Activated CD4-positive, alpha-beta memory T cell treated with anti-CD3 and anti-CD28 coated beads for 36 hours (primary cell): ENCODE measurements around the gene CASKIN1. TPM values are rescaled to one million over a fixed set of nuclear protein-coding genes. Genes with fewer than 3 reads are reported as not detected.

Experiments used
- CTCF ChIA-PET: fragments of 350-600 bp; sonication (Branson Sonifier 250); formaldehyde crosslinking; loops from one replicate; lab custom pipeline; 2021; ENCODE audit warnings: antibody characterized with exemption, inconsistent platforms; lab: Charles Lee
- POLR2A ChIA-PET: fragments of 350-600 bp; sonication (Branson Sonifier 250); formaldehyde crosslinking; loops from one replicate; lab custom pipeline; 2021; ENCODE audit warnings: antibody characterized with exemption; lab: Charles Lee
- DNase-seq: peaks from one replicate; pipeline ENCODE4 v3.0.0-alpha.2; 2020
- H3K27ac Mint-ChIP-seq: one replicate; pipeline ENCODE4 v1.8.0; 2021; ENCODE audit warnings: mixed read lengths
- H3K27me3 Mint-ChIP-seq: one replicate; pipeline ENCODE4 v1.8.0; 2021; ENCODE audit warnings: mixed read lengths
- H3K36me3 Mint-ChIP-seq: one replicate; pipeline ENCODE4 v1.8.0; 2021; ENCODE audit warnings: mixed read lengths
- H3K4me1 Mint-ChIP-seq: one replicate; pipeline ENCODE4 v1.8.0; 2021; ENCODE audit warnings: low read depth, mixed read lengths
- H3K4me3 Mint-ChIP-seq: one replicate; pipeline ENCODE4 v1.8.0; 2021; ENCODE audit warnings: mild to moderate bottlenecking, mixed read lengths
- H3K9me3 Mint-ChIP-seq: one replicate; pipeline ENCODE4 v1.8.0; 2021; ENCODE audit warnings: mixed read lengths
- intact Hi-C: fragments of 100-400 bp; cut with micrococcal nuclease; formaldehyde crosslinking; loops from one replicate; pipeline ENCODE4 v1.15.1; 2023
- total RNA-seq, 2 experiments: library from RNA; stranded (reverse); gene quantifications; one replicate each; pipeline ENCODE4 v1.2.3, GENCODE V29; 2021

Gene CASKIN1
- total RNA-seq, 2 experiments from 2014 or later = 0.36 to 0.83 TPM

DNA sequence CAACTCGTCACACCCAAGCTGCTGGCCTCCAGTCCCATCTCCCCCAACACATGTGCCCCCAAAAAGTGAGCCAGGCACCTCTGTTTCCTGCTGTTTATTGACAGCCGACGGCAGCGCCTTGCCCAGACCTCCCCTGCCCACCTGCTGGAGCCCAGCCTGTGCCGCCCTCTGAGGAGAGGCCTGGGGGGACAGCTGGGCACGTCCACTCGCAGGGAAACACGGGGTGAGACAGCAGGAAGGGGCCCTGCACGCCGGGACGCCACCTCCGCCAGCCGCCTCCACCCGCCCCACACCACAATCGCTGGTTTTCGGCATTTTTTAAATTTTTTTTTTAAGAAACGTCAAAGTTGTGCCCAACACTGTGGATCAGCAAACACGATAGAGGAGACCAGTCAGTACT is 19.3 kb downstream of the CASKIN1 start:
- intact Hi-C loops = no loop called here
- POLR2A ChIA-PET = no interaction called here
- DNase-seq = no peak
- Mint-ChIP-seq H3K36me3 (peaks cover 15% of the 10 kb centered on the region), H3K4me3 (no peak overlapping the region), H3K27ac (no peak overlapping the region), H3K9me3 (no peaks in the 10 kb centered on the region), H3K4me1 (no peaks in the 10 kb centered on the region), H3K27me3 (no peaks in the 10 kb centered on the region)
- CTCF ChIA-PET = no interaction called here

- POLR2A ChIA-PET = no interaction called here
- CTCF ChIA-PET = no interaction called here
- no peak overlapping the region for H3K4me3 Mint-ChIP-seq
- peaks cover 15% of the 10 kb centered on the region for H3K36me3 Mint-ChIP-seq
- H3K27me3 Mint-ChIP-seq = no peaks in the 10 kb centered on the region
- no peak overlapping the region for H3K27ac Mint-ChIP-seq
- H3K9me3 Mint-ChIP-seq = no peaks in the 10 kb centered on the region
- intact Hi-C loops = no loop called here
- H3K4me1 Mint-ChIP-seq = no peaks in the 10 kb centered on the region
- DNase-seq = no peak
Observed at GRCh38 chr16:2176047-2176446, 20.4 kb downstream of the CASKIN1 start.

DNA sequence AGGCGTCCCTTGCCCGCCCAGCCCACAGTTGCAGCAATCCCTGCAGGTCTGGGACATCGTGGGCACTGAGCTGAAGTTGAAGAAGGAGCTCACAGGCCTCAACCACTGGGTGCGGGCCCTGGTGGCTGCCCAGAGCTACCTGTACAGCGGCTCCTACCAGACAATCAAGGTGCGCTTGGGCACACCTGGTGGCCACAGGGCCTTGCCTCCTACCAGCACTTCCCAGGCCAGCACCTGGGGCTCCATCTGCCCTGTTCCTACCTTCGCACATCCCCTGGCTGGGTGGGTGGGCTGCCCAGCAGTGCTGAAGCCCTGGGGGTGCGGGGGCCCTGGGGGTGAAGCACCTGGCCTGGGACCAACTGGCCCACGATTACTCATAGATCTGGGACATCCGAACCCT is 21.0 kb downstream of the CASKIN1 start:
- H3K27ac Mint-ChIP-seq = no peak overlapping the region
- ChIA-PET POLR2A (no interaction called here), CTCF (no interaction called here)
- DNase-seq = no peak
- no peak overlapping the region for H3K4me3 Mint-ChIP-seq
- no peaks in the 10 kb centered on the region for H3K4me1 Mint-ChIP-seq
- H3K9me3 Mint-ChIP-seq = no peaks in the 10 kb centered on the region
- H3K27me3 Mint-ChIP-seq = no peaks in the 10 kb centered on the region
- intact Hi-C loops = no loop called here
- H3K36me3 Mint-ChIP-seq = peaks cover 15% of the 10 kb centered on the region

DNA sequence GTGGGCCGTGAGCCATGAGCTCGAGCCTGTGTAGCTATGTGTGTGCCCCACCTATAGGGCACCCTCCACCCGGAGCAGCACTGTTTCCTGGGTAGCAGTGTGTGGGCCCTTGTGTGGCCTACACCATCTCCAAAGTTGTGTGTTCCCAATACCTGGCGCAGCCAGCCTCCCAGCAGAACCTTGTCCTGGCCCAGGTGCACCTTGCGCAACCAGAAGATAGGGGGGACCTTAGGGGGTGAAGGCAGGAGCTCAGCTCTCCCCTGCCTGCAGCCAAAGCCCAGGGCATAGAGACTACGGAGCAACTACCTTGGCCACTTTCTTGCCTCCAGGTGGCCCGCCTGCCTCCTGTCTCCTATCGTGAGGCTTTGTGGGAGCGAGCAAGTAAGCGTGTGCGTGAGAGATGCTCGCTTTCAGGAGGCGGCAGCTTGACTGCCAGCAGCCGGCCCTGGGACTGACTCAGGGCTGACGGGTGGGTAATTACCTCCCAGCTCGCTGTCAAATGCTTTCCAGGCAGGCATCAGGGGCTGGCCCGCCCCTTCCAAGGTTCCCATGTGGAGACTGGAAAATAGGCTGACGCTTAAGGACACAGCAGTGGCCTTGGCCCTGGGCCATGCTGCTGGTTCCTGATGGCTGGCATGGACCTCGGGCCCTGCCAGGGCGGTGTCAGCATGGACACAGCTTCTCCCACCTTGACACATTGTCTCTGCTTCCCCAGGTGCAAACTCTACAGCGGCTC is 21.8 kb downstream of the CASKIN1 start:
- Mint-ChIP-seq H3K4me1 (no peaks in the 10 kb centered on the region), H3K36me3 (peaks cover 15% of the 10 kb centered on the region), H3K4me3 (no peak overlapping the region), H3K27me3 (no peaks in the 10 kb centered on the region), H3K27ac (no peak overlapping the region), H3K9me3 (no peaks in the 10 kb centered on the region)
- intact Hi-C loops = no loop called here
- no peak for DNase-seq
- POLR2A ChIA-PET = interaction anchor here (1.1 kb wide), 1 partner anchor 20 kb away, joined by 3 read pairs; the partner anchor contains the start of gene TRAF7
- CTCF ChIA-PET = no interaction called here

- ChIA-PET POLR2A (interaction anchor here (1.1 kb wide), 1 partner anchor 19 kb away, joined by 3 read pairs; the partner anchor contains the start of gene TRAF7), CTCF (no interaction called here)
- no peak overlapping the region for H3K27ac Mint-ChIP-seq
- no peaks in the 10 kb centered on the region for H3K4me1 Mint-ChIP-seq
- peaks cover 15% of the 10 kb centered on the region for H3K36me3 Mint-ChIP-seq
- H3K4me3 Mint-ChIP-seq = no peak overlapping the region
- DNase-seq = no peak
- H3K9me3 Mint-ChIP-seq = no peaks in the 10 kb centered on the region
- intact Hi-C loops = no loop called here
- H3K27me3 Mint-ChIP-seq = no peaks in the 10 kb centered on the region
Observed at GRCh38 chr16:2173916-2174315, 22.5 kb downstream of the CASKIN1 start.

GRCh38 chr16:2173366-2173765 is 23.0 kb downstream of the CASKIN1 start:
- DNase-seq = no peak
- H3K27ac Mint-ChIP-seq = no peak overlapping the region
- H3K27me3 Mint-ChIP-seq = no peaks in the 10 kb centered on the region
- H3K4me1 Mint-ChIP-seq = no peaks in the 10 kb centered on the region
- H3K4me3 Mint-ChIP-seq = no peak overlapping the region
- peaks cover 15% of the 10 kb centered on the region for H3K36me3 Mint-ChIP-seq
- intact Hi-C loops = no loop called here
- POLR2A ChIA-PET = no interaction called here
- CTCF ChIA-PET = no interaction called here
- H3K9me3 Mint-ChIP-seq = no peaks in the 10 kb centered on the region

DNA sequence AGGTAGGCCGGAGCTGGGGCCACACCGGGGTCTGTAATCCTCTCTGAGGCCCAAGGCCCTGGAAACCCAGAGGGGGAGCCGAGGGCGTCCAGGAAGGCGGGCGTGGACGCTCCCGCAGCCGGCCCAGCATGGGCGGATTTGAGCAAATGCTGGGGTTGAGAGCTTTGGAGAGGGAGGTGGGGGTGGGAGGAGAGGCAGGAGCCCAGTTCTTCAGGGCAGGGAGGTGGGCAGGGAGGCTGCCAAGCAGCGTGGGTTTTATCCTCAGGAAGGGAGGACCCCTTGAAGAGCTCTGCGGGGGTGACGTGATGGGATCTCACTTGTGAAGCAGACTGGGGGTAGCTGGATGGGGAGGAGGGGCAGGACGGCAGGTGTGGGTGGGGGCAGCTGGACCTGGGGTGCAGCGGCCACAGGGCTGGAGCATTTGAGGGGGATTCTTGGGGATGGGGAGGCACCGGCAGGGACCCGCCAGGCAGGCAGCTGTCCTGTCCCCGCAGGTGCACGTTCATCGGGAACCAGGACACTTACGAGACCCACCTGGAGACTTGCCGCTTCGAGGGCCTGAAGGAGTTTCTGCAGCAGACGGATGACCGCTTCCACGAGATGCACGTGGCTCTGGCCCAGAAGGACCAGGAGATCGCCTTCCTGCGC is 23.6 kb downstream of the CASKIN1 start:
- Mint-ChIP-seq H3K4me1 (no peaks in the 10 kb centered on the region), H3K4me3 (no peak overlapping the region), H3K27me3 (no peaks in the 10 kb centered on the region), H3K27ac (no peak overlapping the region), H3K36me3 (peaks cover 15% of the 10 kb centered on the region), H3K9me3 (no peaks in the 10 kb centered on the region)
- POLR2A ChIA-PET = no interaction called here
- DNase-seq = no peak
- intact Hi-C loops = no loop called here
- CTCF ChIA-PET = no interaction called here

GRCh38 chr16:2171601-2172178 is 24.7 kb downstream of the CASKIN1 start:
- Mint-ChIP-seq H3K4me3 (no peak overlapping the region), H3K27me3 (no peaks in the 10 kb centered on the region), H3K36me3 (peaks cover 12% of the 10 kb centered on the region), H3K9me3 (no peaks in the 10 kb centered on the region), H3K27ac (no peak overlapping the region), H3K4me1 (no peaks in the 10 kb centered on the region)
- ChIA-PET POLR2A (no interaction called here), CTCF (no interaction called here)
- intact Hi-C loops = no loop called here
- DNase-seq = no peak

- Mint-ChIP-seq H3K27ac (no peak overlapping the region), H3K27me3 (no peaks in the 10 kb centered on the region), H3K9me3 (no peaks in the 10 kb centered on the region), H3K4me3 (no peak overlapping the region), H3K36me3 (peaks cover 10% of the 10 kb centered on the region), H3K4me1 (no peaks in the 10 kb centered on the region)
- CTCF ChIA-PET = no interaction called here
- DNase-seq = no peak
- POLR2A ChIA-PET = no interaction called here
- intact Hi-C loops = no loop called here
Observed at GRCh38 chr16:2170587-2171435, 25.6 kb downstream of the CASKIN1 start.

DNA sequence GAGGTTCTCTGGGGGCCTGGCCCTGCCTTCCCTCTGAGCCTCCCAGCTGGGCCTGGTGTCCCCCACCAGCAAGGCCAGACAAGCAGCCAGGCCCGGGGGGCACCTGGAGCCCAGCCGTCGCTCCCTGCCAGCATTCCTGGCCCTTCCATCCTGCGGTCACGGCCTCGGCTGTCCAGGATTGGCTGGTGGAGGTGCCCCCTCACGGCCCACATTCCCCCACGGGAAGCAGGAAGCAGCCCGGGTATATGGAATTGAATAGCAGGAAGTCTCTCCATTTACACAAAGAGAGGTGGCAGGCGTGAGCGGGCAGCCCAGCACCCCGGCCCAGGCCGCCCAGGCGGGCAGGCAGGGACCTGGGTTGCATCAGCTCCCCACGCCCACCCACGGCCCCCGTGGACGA is 26.3 kb downstream of the CASKIN1 start:
- no peak for DNase-seq
- Mint-ChIP-seq H3K9me3 (no peaks in the 10 kb centered on the region), H3K27ac (no peak overlapping the region), H3K4me1 (no peaks in the 10 kb centered on the region), H3K27me3 (no peaks in the 10 kb centered on the region), H3K4me3 (no peak overlapping the region), H3K36me3 (peaks cover 11% of the 10 kb centered on the region)
- ChIA-PET CTCF (no interaction called here), POLR2A (no interaction called here)
- intact Hi-C loops = no loop called here

DNA sequence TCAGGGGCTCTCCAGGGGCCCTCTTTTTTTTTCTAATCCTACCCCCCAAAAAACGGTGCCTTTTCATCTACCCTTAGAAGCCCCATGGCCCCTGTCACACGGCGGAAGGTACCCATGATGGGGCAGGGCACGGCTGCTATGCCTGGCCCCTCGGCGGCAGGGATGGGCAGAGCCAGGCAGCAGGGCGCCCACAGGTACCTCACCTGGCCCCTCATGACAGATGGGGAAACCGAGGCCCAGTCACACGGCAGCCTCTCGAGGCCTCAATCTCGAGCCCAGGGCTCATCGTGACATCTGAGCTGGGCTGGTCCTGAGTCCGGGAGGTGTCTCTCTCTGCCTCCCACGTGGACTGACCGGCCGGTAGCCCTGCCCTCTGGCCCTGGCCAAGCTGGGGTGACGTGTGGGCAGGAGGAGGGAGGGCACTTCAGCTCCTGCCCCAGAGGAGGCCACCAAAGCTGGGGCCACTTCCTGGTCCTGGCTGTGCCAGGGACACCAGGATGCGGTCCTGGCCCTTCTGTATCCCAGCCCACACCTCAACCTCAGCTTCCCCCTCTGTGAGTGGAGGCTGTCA is 29.3 kb downstream of the CASKIN1 start:
- Mint-ChIP-seq H3K27me3 (no peaks in the 10 kb centered on the region), H3K4me1 (no peaks in the 10 kb centered on the region), H3K9me3 (no peaks in the 10 kb centered on the region), H3K4me3 (no peak overlapping the region), H3K27ac (no peak overlapping the region), H3K36me3 (peaks cover 4% of the 10 kb centered on the region)
- ChIA-PET POLR2A (interaction anchor here (1.5 kb wide), 1 partner anchor 14 kb away, joined by 3 read pairs; no protein-coding TSS in a partner anchor), CTCF (interaction anchor here (0.7 kb wide), 1 partner anchor 38 kb away, joined by 3 read pairs; the partner anchor contains the start of gene MLST8)
- intact Hi-C loops = no loop called here
- DNase-seq = no peak
